Retinal pigment epithelial cell (primary cell): ENCODE results near the gene ASXL3.

Source experiments
- DNase-seq: peaks from one replicate; pipeline ENCODE4 v3.0.0-alpha.2; 2010; ENCODE audit warnings: low read depth
- H3K4me3 ChIP-seq: 2 replicates; pipeline ENCODE4 v1.5.1; 2011; ENCODE audit warnings: mild to moderate bottlenecking, low read length, control low read depth, moderate library complexity
- TF ChIP-seq, protein P1 (sequence below): conservative IDR thresholded peaks from 2 replicates; pipeline ENCODE4 v1.5.1; 2011; ENCODE audit warnings: low read depth, low read length, control low read depth, inconsistent platforms

Gene ASXL3

DNA sequence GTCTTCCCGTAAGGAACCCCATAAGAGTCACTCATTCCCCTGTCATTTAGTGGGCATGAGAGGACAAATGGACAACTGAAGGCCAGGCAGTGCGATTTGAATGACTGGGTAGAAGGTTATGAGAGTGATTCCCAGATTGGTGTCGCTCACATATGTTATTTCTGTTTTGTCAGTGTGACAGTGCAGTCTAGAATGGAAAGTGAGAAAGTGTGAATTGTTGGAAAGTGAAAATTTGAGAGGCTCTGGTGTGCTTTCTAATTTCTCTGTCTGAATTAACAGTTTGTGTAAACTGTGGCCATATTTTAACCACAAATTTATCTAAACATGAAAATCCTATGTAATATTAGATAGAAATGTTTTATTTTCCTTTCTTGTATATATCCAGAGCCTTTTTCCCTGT is 49.1 kb downstream of the ASXL3 start:
- TF ChIP-seq, protein P1, sequence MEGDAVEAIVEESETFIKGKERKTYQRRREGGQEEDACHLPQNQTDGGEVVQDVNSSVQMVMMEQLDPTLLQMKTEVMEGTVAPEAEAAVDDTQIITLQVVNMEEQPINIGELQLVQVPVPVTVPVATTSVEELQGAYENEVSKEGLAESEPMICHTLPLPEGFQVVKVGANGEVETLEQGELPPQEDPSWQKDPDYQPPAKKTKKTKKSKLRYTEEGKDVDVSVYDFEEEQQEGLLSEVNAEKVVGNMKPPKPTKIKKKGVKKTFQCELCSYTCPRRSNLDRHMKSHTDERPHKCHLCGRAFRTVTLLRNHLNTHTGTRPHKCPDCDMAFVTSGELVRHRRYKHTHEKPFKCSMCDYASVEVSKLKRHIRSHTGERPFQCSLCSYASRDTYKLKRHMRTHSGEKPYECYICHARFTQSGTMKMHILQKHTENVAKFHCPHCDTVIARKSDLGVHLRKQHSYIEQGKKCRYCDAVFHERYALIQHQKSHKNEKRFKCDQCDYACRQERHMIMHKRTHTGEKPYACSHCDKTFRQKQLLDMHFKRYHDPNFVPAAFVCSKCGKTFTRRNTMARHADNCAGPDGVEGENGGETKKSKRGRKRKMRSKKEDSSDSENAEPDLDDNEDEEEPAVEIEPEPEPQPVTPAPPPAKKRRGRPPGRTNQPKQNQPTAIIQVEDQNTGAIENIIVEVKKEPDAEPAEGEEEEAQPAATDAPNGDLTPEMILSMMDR, result no peak
- DNase-seq, result no peak
- no peak overlapping the region for H3K4me3 ChIP-seq

DNA sequence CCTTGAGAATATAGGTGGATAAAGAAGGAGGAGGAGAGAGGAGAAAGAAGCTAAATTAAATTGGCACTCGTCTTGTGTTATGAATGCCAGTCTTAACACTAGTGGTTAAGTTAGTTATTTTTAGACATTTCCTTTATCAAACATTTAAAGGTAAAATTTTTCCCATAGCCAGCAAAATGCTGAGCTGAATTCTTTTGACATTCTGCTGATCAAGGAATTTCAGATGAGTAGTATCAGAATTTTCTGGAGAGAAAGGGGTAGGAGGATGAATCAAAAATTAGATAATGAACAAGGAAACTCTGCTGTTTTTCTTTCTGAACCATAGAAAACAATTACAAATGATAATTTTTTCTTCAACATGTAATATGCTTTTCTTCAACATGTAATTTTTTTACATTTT is 52.5 kb downstream of the ASXL3 start:
- TF ChIP-seq, protein P1, result no peak
- no peak for DNase-seq
- no peak overlapping the region for H3K4me3 ChIP-seq

DNA sequence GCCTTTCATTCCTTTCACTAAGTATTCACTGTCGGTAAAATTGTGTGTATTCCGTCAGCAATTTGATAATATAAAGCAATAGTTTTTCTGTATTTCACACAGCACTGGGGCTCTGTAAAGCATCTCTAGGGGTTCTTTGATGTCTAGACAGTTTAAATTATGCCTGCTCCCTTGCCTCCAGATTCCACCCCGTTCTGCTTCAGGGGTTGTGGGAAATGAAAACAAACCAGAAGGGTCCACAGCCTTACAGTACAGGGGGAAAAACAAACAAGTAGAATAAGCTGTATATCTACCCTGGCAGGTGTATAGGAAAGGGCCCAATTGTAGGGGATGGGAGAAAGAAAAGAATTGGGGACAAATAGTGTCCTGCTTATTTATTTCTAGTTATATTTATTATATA is 63.1 kb downstream of the ASXL3 start:
- no peak for DNase-seq
- TF ChIP-seq, protein P1, result no peak
- no peak overlapping the region for H3K4me3 ChIP-seq

DNA sequence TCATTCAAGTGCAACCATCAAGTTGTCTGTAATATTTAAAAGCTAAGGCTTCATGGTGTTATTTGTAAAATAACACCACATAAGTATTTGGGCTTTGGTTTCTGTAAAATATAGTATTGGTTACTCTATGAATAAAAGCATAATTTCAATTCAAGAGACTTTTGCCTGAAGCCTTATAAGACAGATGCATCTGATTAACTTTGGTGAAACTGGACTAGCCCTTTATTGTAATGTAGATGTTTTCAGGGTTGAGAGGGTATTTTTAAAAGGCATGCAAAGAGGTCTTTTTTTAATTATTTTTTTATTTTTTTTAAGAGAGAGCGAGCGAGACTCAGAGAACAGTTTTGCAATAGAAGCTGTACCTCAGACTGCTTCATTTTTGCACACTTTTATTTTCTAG is 66.5 kb downstream of the ASXL3 start:
- H3K4me3 ChIP-seq, result no peak overlapping the region
- TF ChIP-seq, protein P1, result no peak
- DNase-seq, result no peak

DNA sequence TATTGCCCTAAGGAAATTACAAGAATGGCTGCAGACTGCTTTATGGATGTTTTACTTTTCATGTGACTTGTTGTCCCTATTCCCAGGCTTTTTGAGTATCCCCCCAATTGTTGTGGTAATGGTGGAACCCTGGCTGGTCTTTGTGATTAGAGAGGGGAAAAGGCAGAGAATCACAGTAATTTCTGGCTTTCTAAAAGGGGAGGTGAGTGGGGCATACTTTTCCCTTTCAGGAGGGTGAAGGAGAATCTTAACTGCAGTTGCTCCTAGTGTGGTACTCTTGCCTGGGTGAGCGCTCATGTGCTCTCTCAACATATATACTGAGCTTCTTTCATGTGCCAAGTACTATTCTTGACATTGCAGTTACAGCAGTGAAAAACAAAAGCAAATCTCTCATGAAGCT is 69.3 kb downstream of the ASXL3 start:
- H3K4me3 ChIP-seq, result no peak overlapping the region
- DNase-seq, result no peak
- TF ChIP-seq, protein P1, result no peak

DNA sequence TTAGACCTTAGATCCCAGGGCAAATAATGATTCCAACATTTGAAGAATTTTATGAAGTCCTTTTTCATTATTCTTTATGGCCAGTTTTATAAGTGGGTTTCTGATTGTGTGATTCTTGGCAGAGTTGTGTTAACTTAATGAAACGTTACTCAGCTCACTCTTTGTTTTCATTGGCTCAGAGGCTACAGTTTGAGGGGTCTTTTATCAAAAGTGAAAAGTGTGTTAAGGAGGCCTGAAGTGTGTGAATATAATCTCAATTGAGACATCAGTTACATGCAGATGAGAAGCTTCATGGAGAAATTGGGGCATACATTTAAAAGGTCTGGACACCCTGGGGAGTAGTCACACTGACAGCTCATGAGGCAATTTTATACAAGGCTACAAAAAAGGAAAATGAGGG is 74.6 kb downstream of the ASXL3 start:
- no peak for DNase-seq
- no peak overlapping the region for H3K4me3 ChIP-seq
- TF ChIP-seq, protein P1, result no peak

DNA sequence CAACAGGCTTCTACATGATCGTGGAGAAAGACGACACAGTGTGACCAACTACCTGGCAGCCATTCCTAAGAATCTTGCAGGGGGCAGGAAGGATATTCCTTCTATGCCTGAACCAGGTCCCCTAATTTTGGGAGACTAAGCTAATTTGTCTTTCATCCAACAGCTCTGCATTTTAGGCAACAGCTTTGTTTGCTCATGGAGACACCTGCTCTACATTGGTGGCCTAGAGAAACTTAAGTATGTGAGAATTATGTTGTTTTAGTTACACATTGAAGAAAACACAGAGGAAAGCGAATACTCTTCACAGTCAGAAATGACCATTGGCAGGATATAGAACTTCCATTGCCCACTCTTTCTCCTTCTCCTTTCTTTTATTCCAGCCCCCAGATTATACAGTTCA is 75.2 kb downstream of the ASXL3 start:
- no peak overlapping the region for H3K4me3 ChIP-seq
- TF ChIP-seq, protein P1, result no peak
- DNase-seq, result no peak
